Erythroblast (primary cell): ENCODE measurements around the gene MYH10.

Experiments used
- DNase-seq, 2 experiments: peaks; one replicate each; lab custom pipeline; 2025; lab: John Stamatoyannopoulos, UW
- GATA1 ChIP-seq: IDR thresholded peaks from 2 replicates; pipeline ENCODE4 v1.6.1; 2011; ENCODE audit warnings: low read depth, mild to moderate bottlenecking, control low read depth, low read length, moderate library complexity
- POLR2A ChIP-seq: IDR thresholded peaks from 2 replicates; pipeline ENCODE4 v1.6.1; 2011; ENCODE audit warnings: mild to moderate bottlenecking, low read length

Gene MYH10

GRCh38 chr17:8444494-8444893, 186.0 kb downstream of the MYH10 start:
- TF ChIP-seq POLR2A (no peak), GATA1 (no peak)
- peak; percentile 52 to 54 for DNase-seq

- no peak for DNase-seq
- no peak for TF ChIP-seq GATA1
- TF ChIP-seq POLR2A = no peak
These were observed 186.8 kb downstream of the MYH10 start for GRCh38 chr17:8443756-8444155.

- no peak for DNase-seq
- no peak for TF ChIP-seq GATA1
These were observed 188.2 kb downstream of the MYH10 start for GRCh38 chr17:8442310-8442709.

GRCh38 chr17:8441690-8442089, 188.8 kb downstream of the MYH10 start:
- TF ChIP-seq GATA1 = no peak
- no peak for TF ChIP-seq POLR2A
- no peak for DNase-seq

GRCh38 chr17:8439681-8440080, 190.8 kb downstream of the MYH10 start:
- DNase-seq = no peak
- TF ChIP-seq POLR2A (no peak), GATA1 (no peak)

GRCh38 chr17:8438441-8438840, 192.1 kb downstream of the MYH10 start:
- no peak for DNase-seq
- TF ChIP-seq GATA1 (no peak), POLR2A (no peak)

- no peak for TF ChIP-seq GATA1
- no peak for TF ChIP-seq POLR2A
These were observed 193.7 kb downstream of the MYH10 start for GRCh38 chr17:8436844-8437171.

GRCh38 chr17:8436169-8436843, 194.2 kb downstream of the MYH10 start:
- DNase-seq = peak; percentile 88 to 91
- TF ChIP-seq POLR2A = peak; percentile 45
- TF ChIP-seq GATA1 = no peak

More at GRCh38 chr17:8436844-8437171, 193.7 kb downstream of the MYH10 start:
- no peak for DNase-seq

GRCh38 chr17:8435245-8436168, 195.0 kb downstream of the MYH10 start, which contains the start of gene NDEL1:
NDEL1 (plus strand) TSS chr17:8435884; CDS start chr17:8444272, 8,388 bp downstream.
- TF ChIP-seq GATA1 (no peak), POLR2A (peak; percentile 96)
- peak; percentile 98 to 100 for DNase-seq

- TF ChIP-seq POLR2A = no peak
- TF ChIP-seq GATA1 = no peak
- no peak for DNase-seq
These were observed 199.6 kb downstream of the MYH10 start for GRCh38 chr17:8430966-8431365.

- no peak for DNase-seq
- TF ChIP-seq GATA1 (no peak), POLR2A (no peak)
These were observed 203.7 kb downstream of the MYH10 start for GRCh38 chr17:8426802-8427201.

GRCh38 chr17:8426094-8426720, 204.3 kb downstream of the MYH10 start:
- TF ChIP-seq POLR2A = no peak
- TF ChIP-seq GATA1 = no peak
- DNase-seq = no peak
